IMR-90 (cell line): ENCODE measurements around the gene HTR3A.

Source experiments
- CTCF ChIP-seq: conservative IDR thresholded peaks from 2 replicates; pipeline ENCODE4 v1.5.1; 2012; ENCODE audit warnings: mild to moderate bottlenecking, low read depth, low read length, improper control_type of control experiment
- POLR2A ChIP-seq: IDR thresholded peaks from 2 replicates; pipeline ENCODE4 v1.6.1; 2012; ENCODE audit warnings: mild to moderate bottlenecking, low read depth, low read length

DNA sequence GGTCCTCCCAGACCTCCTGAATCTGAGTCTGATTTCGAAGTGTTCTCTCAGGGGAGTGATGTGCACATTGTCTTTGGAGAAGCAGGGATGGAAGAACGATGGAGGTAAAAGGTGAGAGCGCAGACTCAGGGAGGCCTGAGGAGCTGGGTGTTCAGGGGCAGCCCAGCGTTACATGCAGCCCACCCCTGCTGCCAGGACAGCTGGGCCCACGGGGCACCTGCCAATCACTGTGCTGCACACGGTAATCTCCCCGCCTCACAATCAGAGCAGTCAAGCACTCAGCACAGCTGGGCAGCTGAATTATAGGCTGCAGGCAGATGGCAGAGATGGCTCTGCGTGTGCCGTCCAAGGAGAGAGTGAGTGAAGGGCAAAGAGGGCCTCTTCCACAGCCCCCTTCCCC, 17.9 kb upstream of the HTR3A start:
- TF ChIP-seq POLR2A (no peak), CTCF (no peak)
